Adrenal gland (tissue), 12 donors: ENCODE data around the gene TIMP2. TPM values are rescaled to one million over a fixed set of nuclear protein-coding genes. Genes with fewer than 3 reads are reported as not detected.

Experiments
- DNase-seq, 7 donors: peaks; one replicate each; pipeline ENCODE4 v3.0.0-alpha.2; 2019 to 2020
- H3K27ac ChIP-seq, 5 donors: fragments of 200-600 bp; sonication (generic) in 4 of 5; 1 replicate in 3 of 5; 2 replicates in 2 of 5; pipeline versions ENCODE4 v1.5.1 to v1.8.0; 2016 to 2020; ENCODE audit warnings: mild to moderate bottlenecking in 1 of 5
- H3K27me3 ChIP-seq: fragments of 200-600 bp; 2 replicates; pipeline ENCODE4 v1.8.0; 2021
- H3K36me3 ChIP-seq, 2 donors: fragments of 200-600 bp; replicated peaks in 1 of 2; 1 replicate in 1 of 2; 2 replicates in 1 of 2; pipeline versions ENCODE4 v1.5.1 to v1.8.0; 2018 to 2022
- H3K4me1 ChIP-seq, 2 donors: fragments of 200-600 bp; replicated peaks in 1 of 2; 1 replicate in 1 of 2; 2 replicates in 1 of 2; pipeline versions ENCODE4 v1.5.1 to v1.8.0; 2018 to 2021
- H3K4me3 ChIP-seq, 4 donors: fragments of 200-600 bp; sonication (generic) in 3 of 4; one replicate each; pipeline ENCODE4 v1.5.1; 2016 to 2018
- H3K9me3 ChIP-seq, 3 donors: fragments of 200-600 bp; sonication (generic) in 1 of 3; replicated peaks in 1 of 3; 1 replicate in 2 of 3; 2 replicates in 1 of 3; pipeline versions ENCODE4 v1.5.1 to v1.8.0; 2016 to 2021
- CTCF ChIP-seq, 6 experiments: fragments of 450-650 bp in 4 of 6; fragments of 200-600 bp in 2 of 6; sonication (generic) in 1 of 6; IDR thresholded peaks; 1 replicate in 5 of 6; 2 replicates in 1 of 6; pipeline versions ENCODE4 v1.5.1 to v1.8.0; 2016 to 2021; ENCODE audit warnings: antibody characterized with exemption in 6 of 6, mild to moderate bottlenecking in 2 of 6, moderate library complexity in 1 of 6
- POLR2A ChIP-seq, 2 donors: fragments of 450-650 bp; IDR thresholded peaks; one replicate each; pipeline ENCODE4 v1.6.1; 2017; ENCODE audit warnings: antibody characterized with exemption in 2 of 2, mild to moderate bottlenecking in 2 of 2, moderate library complexity in 1 of 2
- WGBS, 4 donors: extraction: QIAGEN DNeasy Blood & Tissue Kit in 2 of 4; methylation state at CpG; one replicate each; pipeline versions ENCODE4 v1.1.5 to v1.1.7; 2013 to 2017; 5-methylcytosine and 5-hydroxymethylcytosine counted together
- intact Hi-C, 2 donors: fragments of 100-400 bp; cut with DNase I; formaldehyde crosslinking; loops; one replicate each; pipeline versions ENCODE4 v1.14.1 to v1.15.0; 2022 to 2023
- polyA plus RNA-seq, 3 donors: library from polyadenylated mRNA; stranded (reverse); fragments of 200-250 nt in 2 of 3; fragments of 350-450 nt in 1 of 3; fragmentation: Illumina TruSeq in 1 of 3; extraction: RNeasy Lipid Tissue Mini Kit (QIAGEN cat#74804) in 1 of 3; gene quantifications; one replicate each; pipeline ENCODE4 v1.2.3, GENCODE V29; 2013 to 2014
- total RNA-seq, 9 donors: library from RNA; depleted of rRNA in 4 of 9; stranded (reverse); fragments of >200 nt in 4 of 9; fragments of 120-200 nt in 1 of 9; fragmentation: NEBNext Ultra II Directional in 1 of 9; extraction: Animal tissue kit (Norgen Biotek cat#: 25700) in 1 of 9; gene quantifications; one replicate each; pipeline versions ENCODE4 v1.1.0 to v1.2.4, GENCODE V29; 2013 to 2023
- donor health status: healthy with polysubstance abuse.
- donor health status: Bipolar disorder and iron deficiency.
- donor health status: DM: yes; HTN: yes; CAD: no.
- donor health status: DM: no; HTN: no; CAD: no.
- donor health status: DM: no; HTN: no; CAD: no.
- donor health status: DM: yes; HTN: yes; CAD: no.

Gene TIMP2
- total and polyA plus RNA-seq, 12 donors: 20.2 to 275 (median 176) TPM

GRCh38 chr17:78853926-78854394 lies 71.2 kb downstream of the TIMP2 start:
- TF ChIP-seq POLR2A (IDR thresholded peaks at IDR 0.05): no peak
- TF ChIP-seq CTCF (IDR thresholded peaks at IDR 0.05): no peak
- H3K4me1 ChIP-seq: no peaks in the 10 kb centered on the region
- H3K27me3 ChIP-seq: no peaks in the 10 kb centered on the region
- DNase-seq: no peak
- WGBS, 4 donors: 80 to 88% (median 82%) methylated on average over 10 to 11 of the region's 11 CpGs
- no peak overlapping the region for H3K27ac ChIP-seq
- no peaks in the 10 kb centered on the region for H3K9me3 ChIP-seq
- peaks cover 0 to 41% of the 10 kb centered on the region in 2 donors for H3K36me3 ChIP-seq
- no peak overlapping the region for H3K4me3 ChIP-seq
- intact Hi-C loops: no loop called here

GRCh38 chr17:78852709-78853121 lies 72.5 kb downstream of the TIMP2 start:
- 74 to 83% (median 79%) methylated on average over 16 of the region's 16 CpGs for WGBS, 4 donors
- Histone ChIP-seq H3K4me1 (no peaks in the 10 kb centered on the region), H3K9me3 (no peaks in the 10 kb centered on the region), H3K36me3 (peaks cover 0 to 40% of the 10 kb centered on the region in 2 donors), H3K27me3 (no peaks in the 10 kb centered on the region), H3K27ac (no peak overlapping the region), H3K4me3 (no peak overlapping the region)
- intact Hi-C loops: no loop called here
- no peak for DNase-seq
- TF ChIP-seq POLR2A (IDR thresholded peaks at IDR 0.05) (no peak), CTCF (IDR thresholded peaks at IDR 0.05) (no peak)

GRCh38 chr17:78849026-78849425 lies 76.2 kb downstream of the TIMP2 start:
- Histone ChIP-seq H3K4me3 (no peak overlapping the region), H3K36me3 (peaks cover 0 to 6% of the 10 kb centered on the region in 2 donors), H3K9me3 (no peaks in the 10 kb centered on the region), H3K27ac (no peak overlapping the region), H3K27me3 (no peaks in the 10 kb centered on the region), H3K4me1 (no peaks in the 10 kb centered on the region)
- TF ChIP-seq CTCF (IDR thresholded peaks at IDR 0.05) (no peak), POLR2A (IDR thresholded peaks at IDR 0.05) (no peak)
- DNase-seq: no peak
- intact Hi-C loops: no loop called here
- WGBS, 4 donors: 92 to 96% (median 93%) methylated on average over 5 of the region's 5 CpGs

- DNase-seq: no peak
- H3K4me3 ChIP-seq: no peak overlapping the region
- no peak for TF ChIP-seq CTCF (IDR thresholded peaks at IDR 0.05)
- no peak for TF ChIP-seq POLR2A (IDR thresholded peaks at IDR 0.05)
- no peaks in the 10 kb centered on the region for H3K4me1 ChIP-seq
- H3K27ac ChIP-seq: no peak overlapping the region
- H3K27me3 ChIP-seq: no peaks in the 10 kb centered on the region
- no peaks in the 10 kb centered on the region for H3K36me3 ChIP-seq
- 89 to 94% (median 91%) methylated on average over 3 of the region's 3 CpGs for WGBS, 4 donors
- no peaks in the 10 kb centered on the region for H3K9me3 ChIP-seq
- intact Hi-C loops: no loop called here
Observed at GRCh38 chr17:78847052-78847451, 78.1 kb downstream of the TIMP2 start.
